Measurements from ENCODE around the gene TXNDC11.

The TXNDC11 gene

DNA sequence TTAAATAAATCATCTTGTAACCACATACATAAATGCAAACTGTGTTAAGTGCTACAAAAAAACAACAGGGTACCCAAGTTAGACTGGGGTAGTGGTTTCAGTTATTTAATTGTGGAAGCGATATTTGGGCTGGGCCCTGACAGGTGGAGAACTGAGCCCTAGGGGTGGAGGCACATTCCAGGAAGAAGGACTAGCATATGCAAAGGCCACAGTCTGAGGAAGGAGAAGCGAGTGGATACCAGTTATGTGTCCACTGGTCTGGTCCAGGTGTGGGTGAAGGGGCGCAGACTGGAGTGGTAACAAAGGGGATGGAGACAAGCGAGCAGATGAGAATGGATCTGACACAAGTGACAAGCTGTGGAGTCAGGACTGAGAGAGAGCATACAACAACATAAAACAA, 22.9 kb downstream of the TXNDC11 start:
- DNase-seq: no peak

DNA sequence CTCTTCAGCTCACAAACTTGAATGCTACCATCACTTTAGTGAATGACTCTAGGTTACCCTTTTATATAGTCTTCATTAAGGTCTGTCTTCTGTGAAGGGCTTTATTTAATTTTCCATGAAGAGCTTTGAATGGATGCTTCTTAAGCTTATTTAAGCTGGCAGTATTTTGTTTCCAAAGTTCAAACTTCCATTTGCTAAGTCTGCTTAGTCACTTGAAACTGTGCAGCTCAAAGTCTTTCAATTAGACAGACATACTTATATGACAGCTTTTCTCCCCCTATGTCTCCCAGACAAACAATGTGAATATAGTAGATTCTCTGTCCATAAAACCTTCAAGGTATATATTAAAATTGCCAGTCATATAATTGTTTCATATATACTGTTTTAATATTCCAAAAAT, 23.5 kb downstream of the TXNDC11 start:
- no peak for DNase-seq

DNA sequence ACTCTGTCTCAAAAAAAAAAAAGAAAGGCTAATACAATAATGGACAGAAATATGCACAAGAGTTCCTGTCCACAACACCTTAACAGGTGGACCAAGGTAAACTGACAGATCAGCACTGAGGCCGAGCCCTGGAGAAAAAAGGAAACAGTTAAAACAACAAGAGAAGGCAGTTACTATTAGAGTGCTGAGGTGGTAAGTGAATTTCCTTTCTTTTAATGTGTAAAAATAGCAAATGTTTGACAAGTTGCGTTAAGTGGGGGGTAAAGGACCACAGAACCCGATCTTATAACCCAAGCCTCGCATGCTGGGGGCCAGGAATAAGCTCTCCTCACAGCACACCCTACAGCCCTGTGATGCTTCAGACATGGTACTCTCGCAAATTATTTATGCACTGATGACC, 24.8 kb downstream of the TXNDC11 start:
- DNase-seq: no peak

DNA sequence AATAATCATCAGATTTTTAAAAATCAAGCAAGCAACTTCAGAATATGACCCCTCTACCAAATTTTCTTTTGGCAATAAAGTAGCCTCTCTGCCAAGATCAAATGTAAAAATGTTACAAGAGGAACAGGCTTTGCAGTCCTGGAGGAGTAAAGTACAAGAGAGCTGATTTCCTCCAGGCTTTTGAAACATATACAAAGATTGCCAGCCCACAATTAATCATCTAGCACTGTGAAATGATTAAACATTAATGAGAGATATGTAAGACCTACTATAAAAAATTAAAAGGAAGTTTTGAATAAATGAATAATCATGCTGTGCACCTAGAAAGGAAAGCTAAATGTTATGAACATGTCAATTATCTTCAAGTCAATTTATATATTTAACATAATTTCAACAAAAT, 26.3 kb downstream of the TXNDC11 start:
- no peak for DNase-seq

DNA sequence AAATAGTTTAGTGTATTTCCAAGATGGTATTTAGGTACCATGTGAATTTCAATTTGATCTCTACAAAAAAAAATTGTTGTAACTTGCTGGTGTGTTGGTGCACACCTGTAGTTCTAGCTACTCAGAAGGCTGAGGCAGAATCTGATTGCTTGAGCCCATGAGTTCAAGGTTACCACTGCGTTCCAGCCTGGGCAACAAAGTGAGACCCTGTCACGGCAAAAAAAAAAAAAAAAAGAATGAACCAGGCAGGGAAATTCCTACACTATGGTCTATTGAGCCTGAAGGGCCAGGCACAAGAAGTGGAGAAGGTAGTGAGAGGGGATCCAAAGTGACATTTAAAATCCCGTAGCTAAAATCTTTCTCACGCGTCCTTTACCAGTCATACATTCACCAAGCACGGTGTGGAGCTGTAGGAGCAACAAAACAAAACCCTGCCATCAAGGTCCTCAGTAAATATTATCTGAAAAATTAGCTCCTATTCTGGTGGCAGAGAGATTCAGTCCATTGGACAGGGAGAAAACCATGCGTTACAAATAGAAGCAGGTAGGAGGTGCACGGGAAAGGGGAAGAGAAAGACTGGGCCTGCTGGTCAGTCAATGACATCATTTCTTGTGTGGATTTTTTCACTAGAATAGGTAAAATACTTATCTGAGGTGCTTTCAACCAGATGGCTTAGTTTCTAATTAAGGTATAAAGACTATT, 27.3 kb downstream of the TXNDC11 start:
- no peak for DNase-seq

DNA sequence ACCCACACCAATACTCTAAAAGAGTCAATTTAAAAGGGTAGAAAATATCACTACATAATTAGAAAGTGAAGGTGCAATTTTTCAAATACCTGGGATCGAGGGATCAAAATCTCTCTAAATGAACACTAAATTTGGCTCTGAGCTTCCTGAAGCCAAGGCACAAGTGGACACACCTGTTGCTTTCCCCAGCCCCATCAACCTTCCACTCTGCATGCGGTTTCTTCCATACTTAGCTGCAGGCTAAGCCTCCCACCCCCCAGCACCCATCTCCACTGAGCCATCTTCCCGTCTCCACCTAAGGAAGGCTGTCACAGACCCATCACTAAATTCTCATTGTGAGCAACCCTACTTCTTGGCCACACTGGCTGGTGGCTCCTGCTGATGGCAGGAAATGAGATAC, 30.5 kb downstream of the TXNDC11 start:
- DNase-seq: no peak

DNA sequence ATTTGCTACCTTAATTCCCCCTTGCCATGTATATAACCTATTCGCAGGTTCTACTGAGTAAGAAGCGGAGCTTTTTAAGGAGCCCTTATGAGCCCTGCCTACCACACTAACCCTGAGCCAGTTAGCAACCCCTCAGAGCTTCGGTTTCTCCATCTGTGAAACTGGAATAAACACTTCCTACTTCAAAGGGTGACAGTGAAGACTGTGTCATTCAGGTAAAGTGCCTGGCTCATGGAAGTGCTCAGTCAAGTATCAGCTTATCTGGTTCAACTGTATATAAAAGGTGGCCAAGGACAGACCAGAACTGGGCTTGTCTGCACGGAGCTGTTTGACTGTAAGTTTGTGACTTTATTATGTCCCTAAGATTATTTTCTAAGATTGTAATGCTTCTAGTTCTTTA, 31.0 kb downstream of the TXNDC11 start:
- no peak for DNase-seq

DNA sequence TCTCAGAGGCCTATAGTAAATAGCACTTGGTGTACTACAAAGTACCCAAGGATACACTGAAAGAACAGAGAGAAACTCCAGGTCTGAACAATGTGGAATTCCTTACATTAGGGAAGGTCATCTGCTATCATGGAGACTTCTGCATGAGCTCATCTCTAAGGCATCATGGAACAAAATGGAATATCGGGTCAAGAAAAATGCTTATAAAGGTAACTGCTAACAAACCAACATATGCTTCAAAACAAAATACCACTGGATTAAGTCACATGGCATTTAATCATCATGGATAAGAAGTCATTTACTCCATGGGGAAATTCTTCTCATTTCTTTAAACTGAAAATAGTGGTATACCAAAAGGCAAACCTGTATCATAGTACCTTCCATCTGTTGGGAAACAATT, 34.2 kb downstream of the TXNDC11 start:
- no peak for DNase-seq

DNA sequence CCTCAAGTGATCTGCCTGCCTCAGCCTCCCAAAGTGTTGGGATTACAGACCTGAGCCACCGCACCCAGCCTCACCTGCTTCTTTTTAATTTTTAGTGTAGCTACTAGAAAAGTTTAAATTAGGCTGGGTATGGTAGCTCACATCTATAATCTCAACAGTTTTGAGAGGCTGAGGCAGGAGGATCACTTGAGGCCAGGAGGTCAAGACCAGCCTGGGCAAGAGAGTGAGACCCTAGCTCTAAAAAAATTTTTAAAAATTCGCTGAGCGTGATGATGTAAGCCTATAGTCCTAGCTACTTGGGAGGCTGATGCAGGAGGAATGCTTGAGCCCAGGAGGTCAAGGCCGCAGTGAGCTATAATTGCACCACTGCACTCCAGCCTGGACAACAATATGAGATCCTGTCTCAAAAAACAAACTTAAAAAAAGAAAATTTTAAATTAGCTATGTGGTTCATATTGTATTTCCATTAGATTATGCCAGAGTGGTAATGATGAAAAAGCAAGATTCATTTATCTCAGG, 34.9 kb downstream of the TXNDC11 start:
- DNase-seq: no peak

DNA sequence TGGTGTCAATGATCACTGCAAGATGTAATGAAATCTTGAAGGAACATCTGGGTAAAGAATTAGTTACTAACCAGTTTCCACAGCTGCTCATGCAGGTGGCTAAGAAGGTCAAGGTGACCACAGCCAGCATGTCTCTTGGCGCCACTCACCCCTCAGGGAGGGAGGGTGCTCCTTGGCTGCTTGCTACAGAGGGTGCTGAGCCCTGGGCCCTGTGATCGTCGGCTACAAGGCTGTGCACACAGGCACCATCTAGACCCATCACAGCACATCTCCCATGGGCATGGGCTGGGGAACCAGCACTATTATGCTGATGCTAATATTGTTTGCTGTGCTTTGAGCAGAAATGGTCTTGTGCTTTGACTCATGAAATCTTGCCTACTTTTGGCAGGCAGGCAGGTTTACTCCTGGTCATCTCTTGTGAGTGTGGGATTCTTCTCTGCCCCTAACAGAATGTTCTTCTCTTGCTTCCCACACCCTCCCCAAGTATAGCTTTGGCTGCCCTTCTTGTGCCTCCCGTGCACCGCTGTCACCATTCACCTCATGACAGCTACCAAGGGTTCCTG, 36.4 kb downstream of the TXNDC11 start:
- no peak for DNase-seq

DNA sequence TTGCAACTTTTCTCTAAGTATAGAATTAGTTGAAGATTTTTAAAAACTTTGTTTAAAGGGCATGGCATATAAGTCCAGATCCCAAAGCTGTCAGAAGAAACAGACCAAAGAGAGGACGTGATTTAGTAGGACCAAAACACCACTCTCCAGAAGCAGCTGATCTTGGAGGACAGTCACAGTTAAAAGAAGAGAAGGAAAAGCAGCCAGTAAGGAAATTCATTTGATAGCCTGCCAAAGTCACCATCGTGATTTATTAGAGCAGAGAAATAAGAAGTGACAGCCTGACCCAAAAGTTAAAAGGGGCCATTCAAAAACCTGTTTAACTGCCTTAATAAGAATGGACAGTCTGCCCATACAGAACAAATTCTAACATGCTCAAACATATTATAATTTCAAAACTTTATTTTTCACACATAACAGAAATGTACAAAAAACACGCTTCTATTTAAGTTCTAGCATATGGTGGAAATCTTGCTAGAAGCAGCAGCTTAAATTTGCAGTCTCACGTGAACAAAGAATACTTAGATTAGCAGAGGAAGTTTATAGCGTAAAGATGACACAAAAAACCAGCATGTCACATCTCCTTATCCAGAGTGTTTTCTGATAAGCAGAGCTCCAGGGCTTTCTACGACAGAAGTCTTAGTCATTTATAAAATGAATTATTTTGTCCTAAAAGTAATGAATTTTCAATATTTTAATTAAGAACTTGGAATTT, 37.2 kb downstream of the TXNDC11 start:
- DNase-seq: no peak

DNA sequence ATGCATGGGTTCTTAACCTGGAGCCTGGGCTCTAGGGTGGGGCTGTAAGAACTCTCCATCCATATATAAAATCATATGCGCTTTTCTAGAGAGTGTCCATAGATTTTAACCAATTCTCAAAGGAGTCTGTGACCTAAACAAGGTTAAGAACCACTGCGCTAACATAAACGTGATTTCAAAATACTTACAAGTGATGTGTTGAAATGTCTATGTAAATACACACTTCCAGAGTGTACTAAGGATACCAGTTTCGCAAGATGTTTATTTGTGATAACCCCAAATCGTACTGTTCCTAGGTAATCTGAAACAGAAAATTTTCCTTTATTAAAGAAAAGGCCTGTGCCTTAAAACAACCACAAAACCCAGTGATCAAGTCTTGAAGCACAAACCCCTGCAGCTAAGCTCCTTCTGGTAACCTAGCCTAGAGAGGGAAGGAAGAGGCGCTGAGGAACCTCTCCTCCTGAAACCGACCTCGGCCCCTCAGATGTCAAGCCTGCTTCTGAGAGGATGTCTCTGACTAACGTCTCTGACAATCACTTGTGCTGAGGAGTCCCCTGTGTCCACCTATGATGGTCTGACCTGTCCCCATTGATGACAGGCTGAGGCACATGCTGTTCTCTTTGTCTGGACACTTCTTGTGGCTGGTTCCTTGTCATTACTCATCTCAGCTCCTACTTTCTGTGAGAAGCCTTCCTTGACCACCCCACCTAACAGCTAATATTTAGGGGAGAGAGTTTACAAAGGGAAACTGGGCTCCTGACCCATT, 42.2 kb downstream of the TXNDC11 start:
- no peak for DNase-seq

DNA sequence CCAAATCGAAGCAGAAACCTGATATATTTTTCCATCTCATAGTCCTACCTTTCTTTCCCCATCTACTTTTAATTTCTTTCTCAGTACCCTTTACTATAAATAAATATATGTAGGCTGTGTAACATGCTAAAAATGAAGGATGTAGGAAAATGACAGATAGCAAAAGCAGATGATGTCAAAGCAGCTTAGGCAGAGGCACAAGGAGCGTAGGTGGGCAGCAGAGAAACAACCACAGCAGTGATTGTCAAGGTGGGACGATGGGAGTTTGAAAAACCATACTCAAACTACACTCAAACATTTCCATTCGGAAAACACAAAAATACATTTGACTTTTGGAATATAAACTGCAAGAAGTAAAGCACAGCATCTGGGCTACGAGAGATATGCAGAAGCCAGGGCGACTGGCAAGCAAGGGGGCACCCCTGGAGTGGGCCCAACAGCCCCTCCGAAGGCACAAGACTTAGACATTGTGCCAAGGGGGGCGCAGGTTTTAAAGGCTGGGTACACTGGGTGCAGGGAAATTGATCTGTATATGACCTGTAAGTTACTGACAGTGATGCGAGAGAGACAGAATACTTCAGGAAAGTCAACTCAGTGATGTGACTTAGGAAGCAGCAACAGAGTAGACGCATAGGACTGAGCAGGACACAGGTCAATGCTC, 43.3 kb downstream of the TXNDC11 start:
- DNase-seq: no peak

DNA sequence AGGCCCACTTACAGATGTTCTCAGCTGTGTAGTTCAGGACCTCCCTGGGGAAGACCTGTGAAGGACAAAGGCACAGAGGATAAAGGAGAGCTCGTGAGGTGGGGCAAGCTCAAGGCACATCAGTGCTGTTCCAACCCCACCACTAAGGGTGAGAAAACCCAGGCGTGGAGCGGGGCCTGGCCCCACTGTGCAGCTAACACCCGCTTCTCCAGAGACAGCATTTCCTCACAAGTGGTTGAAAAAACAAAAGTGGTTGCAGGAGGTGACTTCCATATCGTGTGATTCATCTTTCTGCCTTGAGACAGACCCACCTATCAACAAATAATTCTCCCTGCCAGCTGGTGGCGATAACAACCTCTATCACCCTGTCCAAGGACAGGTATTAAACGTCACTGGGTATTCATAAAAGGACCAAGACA, 44.4 kb downstream of the TXNDC11 start:
- no peak for DNase-seq

DNA sequence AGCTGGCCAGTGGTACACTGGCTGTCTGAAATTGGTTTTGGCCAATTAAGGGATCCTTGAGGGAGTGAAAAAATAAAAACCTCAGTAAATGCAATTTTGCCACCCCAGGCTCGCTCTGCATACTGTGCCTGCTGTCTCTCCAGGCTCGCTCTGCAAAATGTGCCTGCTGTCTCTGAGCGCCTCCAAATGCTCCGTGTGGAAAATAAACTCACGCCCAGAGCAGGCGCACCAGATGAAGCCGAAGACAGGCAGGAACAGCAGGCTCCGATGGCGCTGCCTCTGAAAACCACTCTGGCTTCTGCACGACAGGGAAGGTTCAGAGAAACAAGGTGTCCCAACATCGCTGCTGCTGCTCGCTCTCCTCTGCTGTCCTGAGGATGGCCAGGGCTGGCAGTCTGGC, 45.3 kb downstream of the TXNDC11 start:
- no peak for DNase-seq

DNA sequence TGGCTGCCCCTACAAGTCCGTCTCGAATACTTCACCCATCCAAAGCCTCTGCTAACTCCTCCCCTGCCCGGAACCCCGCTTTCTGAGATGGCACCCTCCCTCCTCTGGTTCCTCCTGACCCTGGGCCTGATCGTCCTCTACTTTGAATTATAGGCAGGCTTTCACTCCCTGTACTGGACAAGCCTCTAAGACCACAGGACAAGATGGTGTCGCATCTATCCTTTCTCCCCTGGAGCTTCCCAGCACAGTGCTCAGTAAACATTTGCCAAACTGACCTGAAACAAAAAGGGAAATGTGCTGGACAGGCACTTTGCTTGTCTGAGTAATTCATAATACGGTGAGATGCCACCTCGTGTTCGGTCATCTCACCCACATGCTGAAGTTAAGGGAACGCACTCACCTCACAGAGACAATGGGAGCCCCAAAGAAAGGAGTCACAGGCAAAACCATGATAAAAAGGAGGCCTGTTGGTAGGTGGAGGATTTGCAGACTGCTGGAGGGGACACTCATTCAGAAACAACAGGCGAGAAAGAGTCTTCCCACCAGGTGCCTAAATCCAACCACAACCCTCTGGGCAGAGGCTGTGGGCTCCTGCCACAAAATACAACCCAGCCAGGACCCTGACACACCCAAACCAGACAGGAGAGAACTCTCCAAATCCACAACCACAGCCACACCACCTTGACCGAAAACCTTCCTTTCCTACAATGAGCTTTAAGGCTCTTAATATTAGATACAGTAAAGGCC, 46.2 kb downstream of the TXNDC11 start:
- DNase-seq: no peak

DNA sequence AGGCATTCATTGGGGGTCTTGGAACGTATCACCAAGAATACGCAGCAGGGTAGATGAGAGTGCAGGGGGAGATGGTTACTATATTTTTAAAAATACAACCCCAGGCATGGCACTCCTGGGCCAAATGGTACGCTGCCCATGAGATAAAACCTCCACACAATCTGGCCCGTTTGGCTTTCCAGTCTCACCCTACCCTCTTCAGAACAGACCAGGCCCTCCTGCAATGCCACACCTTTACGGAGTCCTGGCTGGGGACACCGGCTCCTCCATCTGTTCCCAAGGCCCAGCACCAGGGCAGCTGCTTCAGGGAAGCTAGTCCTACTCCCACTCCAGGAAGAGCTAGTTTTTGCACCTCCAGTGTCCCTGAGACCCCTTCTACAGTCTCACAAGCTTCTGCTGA, 50.0 kb downstream of the TXNDC11 start:
- no peak for DNase-seq

DNA sequence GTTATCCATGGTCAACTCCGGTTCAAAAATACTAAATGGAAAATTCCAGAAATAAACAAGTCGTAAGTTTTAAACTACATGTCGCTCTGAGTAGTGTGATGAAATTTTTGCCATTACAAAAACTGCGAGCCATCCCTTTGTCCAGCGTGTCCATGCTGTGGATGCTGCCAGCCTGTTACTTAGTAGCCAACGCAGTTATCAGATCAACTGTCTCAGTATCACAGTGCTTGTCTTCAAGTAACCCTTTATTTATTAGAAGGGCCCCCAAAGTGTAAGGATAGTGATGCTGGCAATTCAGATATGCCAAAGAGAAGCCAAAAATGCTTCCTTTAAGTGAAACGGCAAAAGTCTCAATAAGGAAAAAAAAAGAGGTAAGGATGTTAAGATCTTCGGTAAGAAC, 50.5 kb downstream of the TXNDC11 start:
- DNase-seq: no peak

DNA sequence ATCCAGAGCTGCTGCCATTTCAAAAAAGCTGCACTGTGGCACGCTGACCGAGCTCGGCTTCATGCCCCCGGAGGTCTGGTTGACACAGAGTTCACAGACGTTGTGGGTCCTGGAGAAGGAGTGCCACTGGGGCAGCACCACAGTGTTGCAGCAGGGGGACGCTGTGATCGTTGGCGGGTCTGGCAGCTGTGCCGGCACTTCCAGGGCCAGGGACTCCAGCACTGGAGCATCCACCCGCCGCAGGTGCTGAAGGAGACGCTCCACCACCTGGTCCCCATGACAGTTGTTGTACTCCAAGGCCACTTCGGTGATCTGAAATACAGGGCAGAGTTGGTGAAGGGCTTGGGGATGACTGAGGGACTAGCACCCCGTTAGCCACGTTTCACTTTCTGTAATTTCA, 50.9 kb downstream of the TXNDC11 start:
- DNase-seq: no peak

DNA sequence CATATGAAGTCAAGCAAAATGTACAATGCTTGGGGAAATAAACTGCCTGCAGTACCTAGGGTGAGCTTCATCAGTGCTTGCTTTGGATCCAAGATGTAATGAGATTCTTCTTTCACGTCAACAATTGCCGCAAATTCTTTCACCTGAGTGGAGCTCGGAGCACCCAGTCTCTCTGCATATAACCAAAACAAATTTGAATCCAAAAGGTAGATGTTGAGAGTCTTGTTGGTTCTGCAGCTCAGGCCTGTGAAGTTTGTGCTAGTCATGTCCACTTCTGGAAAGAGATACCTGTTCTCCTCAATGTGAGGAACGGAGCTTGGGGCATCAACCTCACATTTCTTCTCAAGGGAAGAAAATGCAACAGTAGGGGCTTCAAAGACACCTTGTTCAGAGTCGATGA, 51.4 kb downstream of the TXNDC11 start:
- no peak for DNase-seq

DNA sequence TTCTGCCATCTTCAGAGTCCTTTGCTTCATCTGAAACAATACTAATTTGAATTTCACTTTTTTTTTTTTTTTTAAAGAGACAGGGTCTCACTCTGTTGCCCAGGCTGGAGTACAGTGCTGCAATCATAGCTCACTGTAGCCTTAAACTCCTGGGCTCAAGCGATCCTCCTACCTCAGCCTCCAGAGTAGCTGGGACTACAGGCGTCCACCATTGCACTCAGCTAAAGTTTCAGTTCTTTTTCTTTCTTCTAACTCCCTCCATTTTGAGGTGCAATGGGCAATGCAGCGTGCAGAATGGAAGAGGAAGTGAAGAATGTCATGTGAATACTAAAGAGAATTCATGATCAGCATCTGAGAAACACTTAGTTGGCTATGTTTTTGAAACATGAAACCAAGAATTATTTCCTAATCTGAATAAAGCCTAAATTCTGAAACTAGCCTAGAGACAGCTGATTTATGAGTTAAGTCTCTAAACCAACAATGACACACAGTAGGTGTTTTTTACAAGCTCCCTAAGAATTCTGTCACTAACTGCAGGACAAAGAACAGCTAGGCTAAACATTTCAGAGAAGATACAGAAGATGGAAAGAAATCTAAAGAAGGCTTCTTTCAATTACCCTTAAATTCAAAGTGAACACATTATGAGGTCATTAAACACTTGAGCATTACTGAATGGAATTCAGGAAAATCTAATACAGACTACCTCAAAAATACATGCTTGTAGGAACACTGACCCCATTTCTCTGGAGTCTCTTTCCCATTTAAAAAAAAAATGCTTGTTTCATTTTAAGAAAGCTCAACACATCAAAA, 53.4 kb downstream of the TXNDC11 start:
- no peak for DNase-seq
